KG1 (cell line): ENCODE results near the gene FOXP4.

Experiments used
- DNase-seq: peaks from one replicate; lab custom pipeline; 2025; lab: John Stamatoyannopoulos, UW

The FOXP4 gene, protein sequence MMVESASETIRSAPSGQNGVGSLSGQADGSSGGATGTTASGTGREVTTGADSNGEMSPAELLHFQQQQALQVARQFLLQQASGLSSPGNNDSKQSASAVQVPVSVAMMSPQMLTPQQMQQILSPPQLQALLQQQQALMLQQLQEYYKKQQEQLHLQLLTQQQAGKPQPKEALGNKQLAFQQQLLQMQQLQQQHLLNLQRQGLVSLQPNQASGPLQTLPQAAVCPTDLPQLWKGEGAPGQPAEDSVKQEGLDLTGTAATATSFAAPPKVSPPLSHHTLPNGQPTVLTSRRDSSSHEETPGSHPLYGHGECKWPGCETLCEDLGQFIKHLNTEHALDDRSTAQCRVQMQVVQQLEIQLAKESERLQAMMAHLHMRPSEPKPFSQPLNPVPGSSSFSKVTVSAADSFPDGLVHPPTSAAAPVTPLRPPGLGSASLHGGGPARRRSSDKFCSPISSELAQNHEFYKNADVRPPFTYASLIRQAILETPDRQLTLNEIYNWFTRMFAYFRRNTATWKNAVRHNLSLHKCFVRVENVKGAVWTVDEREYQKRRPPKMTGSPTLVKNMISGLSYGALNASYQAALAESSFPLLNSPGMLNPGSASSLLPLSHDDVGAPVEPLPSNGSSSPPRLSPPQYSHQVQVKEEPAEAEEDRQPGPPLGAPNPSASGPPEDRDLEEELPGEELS

GRCh38 chr6:41545703-41546474, at the start of gene FOXP4:
TSS of gene FOXP4 (plus strand) at chr6:41546381. CDS start at chr6:41565761, 19,380 bp downstream.
- peak; percentile 78 for DNase-seq

GRCh38 chr6:41497573-41497972, 48.6 kb upstream of the FOXP4 start:
- no peak for DNase-seq

- DNase-seq = no peak
These were observed 48.2 kb upstream of the FOXP4 start for GRCh38 chr6:41497994-41498393.

- no peak for DNase-seq
These were observed 47.1 kb upstream of the FOXP4 start for GRCh38 chr6:41498968-41499599.

DNA sequence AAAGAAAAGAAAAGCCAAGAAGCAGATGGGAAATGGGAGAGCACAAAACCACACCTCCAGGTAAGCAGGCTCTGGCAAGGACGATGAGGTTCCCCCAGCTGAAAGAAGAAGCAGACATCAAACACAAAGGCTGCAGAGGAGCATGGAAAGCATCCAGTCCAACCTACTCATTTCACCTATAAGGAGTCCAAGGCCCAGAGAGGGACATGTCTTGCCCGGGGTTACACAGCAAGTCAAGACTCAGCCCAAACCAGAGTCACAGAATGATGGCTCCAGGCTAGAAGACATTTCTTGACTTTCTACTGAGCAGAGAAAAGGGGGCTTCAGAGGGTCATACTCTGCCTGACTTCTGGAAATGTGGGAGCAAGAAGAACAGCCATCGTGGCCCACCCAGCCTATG, 45.6 kb upstream of the FOXP4 start:
- no peak for DNase-seq

GRCh38 chr6:41502566-41502916, 43.6 kb upstream of the FOXP4 start:
- DNase-seq = no peak

GRCh38 chr6:41502917-41503671, 43.1 kb upstream of the FOXP4 start:
- DNase-seq = no peak

- DNase-seq = no peak
These were observed 42.2 kb upstream of the FOXP4 start for GRCh38 chr6:41503827-41504465.

DNA sequence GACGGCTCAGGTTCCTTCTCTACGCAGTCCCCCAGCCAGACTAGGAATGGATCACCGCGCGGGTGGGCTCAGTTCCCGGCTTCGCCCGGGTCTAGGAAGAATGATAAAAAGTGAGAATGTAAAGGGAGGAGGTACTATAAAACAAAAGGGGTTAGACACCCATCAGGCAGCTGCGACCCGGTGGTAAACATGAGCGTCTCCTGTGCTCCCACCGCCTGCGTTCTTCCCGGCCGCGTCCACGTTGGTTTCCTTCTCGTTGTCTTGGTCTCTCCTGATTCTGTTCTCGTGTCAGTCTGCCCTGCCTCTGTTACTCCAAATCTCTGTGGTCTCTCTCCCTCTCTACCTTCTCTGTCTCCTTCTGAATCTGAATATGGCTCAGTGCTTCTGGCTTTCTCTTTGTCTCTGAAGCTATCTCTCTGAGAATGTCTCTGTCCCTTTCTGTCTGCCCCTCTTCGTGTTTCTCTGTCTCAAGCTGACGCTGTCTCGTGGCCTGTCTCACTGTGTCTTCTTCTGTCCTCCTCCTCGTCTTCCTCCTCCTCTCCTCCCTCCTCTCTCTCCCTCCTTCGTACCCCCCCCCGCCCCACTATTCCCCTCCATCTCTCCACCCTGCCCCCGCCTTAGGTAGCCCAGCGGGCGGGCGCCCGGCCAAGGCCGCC, 41.6 kb upstream of the FOXP4 start:
- no peak for DNase-seq

DNA sequence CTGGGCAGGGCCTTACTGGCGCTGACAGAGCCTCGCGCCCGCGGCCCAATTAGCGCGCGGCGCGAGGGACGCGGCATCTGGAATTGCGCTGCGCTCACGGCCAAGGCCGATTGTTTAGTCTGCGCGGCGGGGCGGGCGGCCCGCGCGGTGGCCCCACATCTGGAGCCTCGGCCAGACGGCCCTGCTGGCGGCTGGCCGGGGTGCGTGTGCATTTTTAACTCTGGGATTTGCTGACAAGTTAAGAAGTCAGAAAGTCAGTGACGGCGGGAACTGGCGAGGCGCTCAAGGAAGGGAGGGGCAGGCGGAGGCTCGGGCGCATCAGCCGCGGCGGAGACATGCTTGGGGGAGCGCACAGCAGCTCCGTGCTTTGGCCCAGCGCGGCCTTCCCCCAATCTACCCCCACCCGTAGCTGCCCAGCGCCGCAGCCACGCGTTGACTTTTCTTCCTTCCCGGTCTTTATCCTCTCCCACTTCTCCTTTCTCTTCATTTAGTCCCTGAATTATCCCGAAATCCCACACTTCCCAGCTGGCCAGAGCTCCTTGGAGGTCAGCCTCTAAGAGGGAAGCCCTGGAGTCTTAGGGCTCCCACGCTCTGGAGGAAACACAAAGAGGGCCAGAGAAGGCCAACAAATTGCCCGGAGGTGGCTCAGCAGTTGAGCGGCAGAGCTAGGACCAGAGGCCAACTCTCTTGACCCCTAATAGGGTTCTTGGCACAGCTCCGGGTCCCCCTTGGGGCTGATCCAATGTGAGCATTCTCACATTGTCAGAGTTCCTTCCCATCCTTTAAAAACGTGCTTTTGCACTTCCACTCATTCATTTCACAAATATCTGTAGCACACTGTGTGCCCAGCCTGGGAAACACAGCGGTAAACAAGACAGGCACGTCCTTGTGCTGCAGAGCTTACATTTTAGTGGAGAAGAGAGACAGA, 40.8 kb upstream of the FOXP4 start:
- no peak for DNase-seq

DNA sequence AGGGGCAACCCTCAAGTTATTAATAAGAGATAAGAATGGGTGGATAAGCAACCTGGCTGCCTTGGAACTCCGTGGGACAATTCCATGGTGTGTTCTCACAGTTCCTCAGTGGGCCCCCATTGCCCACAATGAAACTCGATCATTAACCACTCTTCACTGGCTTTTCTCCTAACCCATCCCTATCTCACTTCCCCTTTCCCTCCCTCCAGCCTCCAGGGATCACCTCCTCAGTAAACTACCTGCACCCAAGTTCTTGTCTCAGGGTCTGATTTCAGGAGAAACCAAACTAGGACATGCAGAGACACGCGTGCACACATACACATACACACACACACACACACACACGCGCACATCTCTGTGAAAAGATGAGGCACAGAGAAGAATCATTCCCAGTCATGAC, 37.7 kb upstream of the FOXP4 start:
- DNase-seq = no peak

- no peak for DNase-seq
These were observed 36.6 kb upstream of the FOXP4 start for GRCh38 chr6:41509580-41509979.

DNA sequence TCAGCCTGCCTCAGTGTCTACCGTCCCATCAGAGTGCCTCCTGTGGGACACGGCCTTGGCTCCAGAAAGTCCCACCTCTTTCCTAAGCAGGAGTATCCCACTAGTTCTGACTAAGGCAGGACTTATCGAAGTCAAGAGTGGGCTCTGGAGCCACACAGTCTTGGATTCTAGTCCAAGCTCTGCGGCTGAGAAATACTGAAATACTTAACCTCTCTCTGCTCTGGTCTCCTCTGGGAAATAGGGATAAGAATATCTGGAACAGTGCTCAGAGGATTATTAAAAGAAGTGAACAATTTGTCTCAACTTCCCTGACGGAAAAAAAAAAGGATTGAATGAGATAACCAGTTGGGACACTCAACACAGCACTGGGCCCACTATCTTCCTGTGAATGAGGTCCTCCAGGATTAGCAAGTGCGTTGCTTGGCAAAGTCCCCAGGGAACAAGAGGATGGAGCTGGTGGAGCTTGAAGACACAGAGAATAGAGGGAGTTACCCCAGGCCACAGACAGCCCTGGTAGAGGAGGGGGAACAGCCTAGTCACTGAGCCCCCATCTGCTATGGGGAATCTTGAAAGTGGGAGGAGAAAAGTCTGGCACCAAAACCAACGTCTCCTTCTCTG, 34.6 kb upstream of the FOXP4 start:
- no peak for DNase-seq

- no peak for DNase-seq
These were observed 34.0 kb upstream of the FOXP4 start for GRCh38 chr6:41512146-41512701.

DNA sequence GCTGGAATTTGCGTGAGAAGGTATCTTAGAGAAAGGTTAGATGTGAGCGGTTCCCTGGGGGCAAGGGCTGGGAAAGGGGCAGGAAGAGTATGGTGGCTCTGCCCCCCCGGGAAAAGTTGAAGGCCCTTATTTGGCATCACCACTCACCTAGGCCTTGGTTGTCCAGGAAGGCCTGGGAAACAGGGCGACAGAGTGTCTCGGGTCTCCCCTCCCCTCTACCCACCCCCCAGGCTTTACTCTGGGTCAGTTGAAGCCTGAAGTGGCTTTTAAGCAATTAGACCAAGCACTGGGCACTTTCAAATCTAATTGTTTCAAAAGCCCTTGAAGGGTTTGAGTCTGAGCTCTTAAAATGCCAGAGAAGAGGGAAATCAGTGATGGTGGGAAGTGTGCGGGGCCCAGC, 30.2 kb upstream of the FOXP4 start:
- no peak for DNase-seq

DNA sequence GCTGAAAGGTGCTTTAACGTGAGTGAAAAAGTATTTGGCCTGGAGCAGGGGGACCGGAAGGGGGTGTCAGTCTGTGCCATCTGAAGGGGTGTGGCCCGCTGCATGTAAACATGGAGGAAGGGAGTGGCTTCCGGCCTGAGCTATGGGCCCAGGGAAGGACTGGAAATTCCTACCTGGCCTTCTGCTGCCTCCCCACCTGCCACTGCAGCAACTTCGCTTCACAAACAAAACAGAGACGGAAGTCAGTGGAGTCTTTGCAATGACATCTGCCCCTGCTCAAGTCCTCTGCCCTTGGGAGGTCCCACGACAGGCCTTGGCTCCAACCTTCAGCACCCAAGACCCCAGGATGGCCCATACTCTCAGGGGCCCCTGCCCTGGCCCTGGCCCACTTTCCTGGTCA, 28.1 kb upstream of the FOXP4 start:
- DNase-seq = no peak

DNA sequence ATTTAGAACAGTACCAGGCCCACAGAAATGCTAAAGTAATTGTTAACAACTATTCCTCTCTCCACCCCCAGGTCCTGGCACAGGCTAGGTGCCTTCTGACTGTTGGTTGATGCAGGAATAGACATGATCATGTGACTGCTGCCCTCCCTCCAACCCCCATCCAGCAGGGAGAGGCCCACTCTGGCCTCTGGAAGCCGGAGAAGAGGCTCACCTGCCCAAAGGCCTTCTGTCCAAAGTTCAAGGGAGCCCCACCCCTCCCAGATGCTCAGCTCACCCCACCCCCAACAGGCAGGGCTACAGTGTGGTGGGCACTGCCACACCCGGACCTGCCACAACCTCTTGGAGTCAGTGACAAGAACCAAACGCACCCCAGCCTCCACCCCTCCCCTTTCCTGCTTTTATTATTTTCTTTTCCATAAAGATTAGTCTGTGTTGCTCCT, 26.9 kb upstream of the FOXP4 start:
- DNase-seq = no peak
